H9 (cell line): ENCODE data around the gene TRAF3. TPM values are rescaled to one million over a fixed set of nuclear protein-coding genes. Genes with fewer than 3 reads are reported as not detected.
"Not testable (repeated sequence)": the region's sequence is repeated elsewhere in the genome, so short reads cannot be mapped to it uniquely, and the experiment has no call there.

Source experiments
- DNase-seq: peaks from one replicate; pipeline ENCODE4 v3.0.0-alpha.2; 2017
- H2AFZ ChIP-seq: one replicate; pipeline ENCODE4 v1.6.1; 2013; ENCODE audit warnings: mild to moderate bottlenecking, low read length, control low read depth, moderate library complexity
- H2AK5ac ChIP-seq: 2 replicates; pipeline ENCODE4 v1.6.1; 2013; ENCODE audit warnings: low read length, control low read depth, mixed read lengths; ENCODE audit not compliant: insufficient read length
- H2BK120ac ChIP-seq: one replicate; pipeline ENCODE4 v1.6.1; 2013; ENCODE audit warnings: low read depth, mild to moderate bottlenecking, low read length, control low read depth, inconsistent platforms; ENCODE audit not compliant: poor library complexity, severe bottlenecking
- H2BK12ac ChIP-seq: 2 replicates; pipeline ENCODE4 v1.6.1; 2013; ENCODE audit warnings: low read length, control low read depth, mixed read lengths, low read depth; ENCODE audit not compliant: insufficient read length
- H2BK15ac ChIP-seq: 2 replicates; pipeline ENCODE4 v1.6.1; 2013; ENCODE audit warnings: low read depth, low read length, control low read depth
- H2BK20ac ChIP-seq: one replicate; pipeline ENCODE4 v1.6.1; 2013; ENCODE audit warnings: low read depth, mild to moderate bottlenecking, low read length, control low read depth, inconsistent platforms; ENCODE audit not compliant: poor library complexity, severe bottlenecking
- H2BK5ac ChIP-seq: 2 replicates; pipeline ENCODE4 v1.6.1; 2013; ENCODE audit warnings: low read length, control low read depth, mixed read lengths; ENCODE audit not compliant: insufficient read length
- H3K14ac ChIP-seq: 2 replicates; pipeline ENCODE4 v1.6.1; 2013; ENCODE audit warnings: low read length, control low read depth; ENCODE audit not compliant: insufficient read depth
- H3K18ac ChIP-seq: 2 replicates; pipeline ENCODE4 v1.6.1; 2013; ENCODE audit warnings: low read depth, mild to moderate bottlenecking, mixed read lengths, low read length, control low read depth; ENCODE audit not compliant: insufficient read length
- H3K23ac ChIP-seq: 2 replicates; pipeline ENCODE4 v1.6.1; 2013; ENCODE audit warnings: low read length, control low read depth, mixed read lengths, low read depth; ENCODE audit not compliant: insufficient read length
- H3K23me2 ChIP-seq: 2 replicates; pipeline ENCODE4 v1.6.1; 2013; ENCODE audit warnings: low read depth, mild to moderate bottlenecking, mixed read lengths, low read length, control low read depth; ENCODE audit not compliant: insufficient read length, poor library complexity, severe bottlenecking
- H3K27ac ChIP-seq: 2 replicates; pipeline ENCODE4 v1.5.1; 2013; ENCODE audit warnings: low read length, control low read depth, mixed read lengths, low read depth; ENCODE audit not compliant: insufficient read length
- H3K27me3 ChIP-seq: 2 replicates; pipeline ENCODE4 v1.6.1; 2013; ENCODE audit warnings: low read length, control low read depth, inconsistent platforms; ENCODE audit not compliant: insufficient read depth
- H3K4ac ChIP-seq: 2 replicates; pipeline ENCODE4 v1.6.1; 2013; ENCODE audit warnings: low read depth, mild to moderate bottlenecking, control low read depth, inconsistent platforms, low read length, moderate library complexity
- H3K4me1 ChIP-seq: 2 replicates; pipeline ENCODE4 v1.6.1; 2013; ENCODE audit warnings: low read length, control low read depth, inconsistent platforms; ENCODE audit not compliant: insufficient read depth
- H3K4me2 ChIP-seq: 2 replicates; pipeline ENCODE4 v1.6.1; 2013; ENCODE audit warnings: low read length, control low read depth, mixed read lengths; ENCODE audit not compliant: insufficient read length, insufficient read depth
- H3K56ac ChIP-seq: 2 replicates; pipeline ENCODE4 v1.6.1; 2013; ENCODE audit warnings: low read depth, mild to moderate bottlenecking, mixed read lengths, low read length, control low read depth; ENCODE audit not compliant: insufficient read length
- H3K79me1 ChIP-seq: 2 replicates; pipeline ENCODE4 v1.6.1; 2013; ENCODE audit warnings: low read depth, mild to moderate bottlenecking, moderate library complexity, low read length, control low read depth, inconsistent platforms; ENCODE audit not compliant: insufficient read depth, poor library complexity, severe bottlenecking
- H3K79me2 ChIP-seq: 2 replicates; pipeline ENCODE4 v1.6.1; 2013; ENCODE audit warnings: low read length, control low read depth, inconsistent platforms; ENCODE audit not compliant: insufficient read depth
- H3K9ac ChIP-seq: 2 replicates; pipeline ENCODE4 v1.6.1; 2013; ENCODE audit warnings: low read length, control low read depth, mixed read lengths; ENCODE audit not compliant: insufficient read length; ENCODE audit errors: extremely low read depth
- H3K9me3 ChIP-seq: one replicate; pipeline ENCODE4 v1.6.1; 2013; ENCODE audit warnings: low read depth, low read length, inconsistent platforms; ENCODE audit not compliant: control insufficient read depth
- H3T11ph ChIP-seq: one replicate; pipeline ENCODE4 v1.6.1; 2013; ENCODE audit warnings: mild to moderate bottlenecking, low read length, control low read depth, inconsistent platforms
- H4K20me1 ChIP-seq: one replicate; pipeline ENCODE4 v1.6.1; 2013; ENCODE audit not compliant: control insufficient read depth, insufficient read length, insufficient read depth
- H4K5ac ChIP-seq: 2 replicates; pipeline ENCODE4 v1.6.1; 2013; ENCODE audit warnings: low read depth, mild to moderate bottlenecking, mixed read lengths, low read length, control low read depth; ENCODE audit not compliant: insufficient read length
- H4K8ac ChIP-seq: replicated peaks from 2 replicates; pipeline ENCODE4 v1.6.1; 2013; ENCODE audit warnings: low read length, control low read depth, mixed read lengths, low read depth; ENCODE audit not compliant: insufficient read length
- H4K91ac ChIP-seq: 2 replicates; pipeline ENCODE4 v1.6.1; 2013; ENCODE audit warnings: low read depth, mild to moderate bottlenecking, moderate library complexity, mixed read lengths, low read length, control low read depth; ENCODE audit not compliant: insufficient read length
- H3K27ac Mint-ChIP-seq, 3 experiments: 2 replicates in 2 of 3; 3 replicates in 1 of 3; pipeline ENCODE4 v1.8.0; 2020 to 2021; ENCODE audit warnings: mixed read lengths in 3 of 3, mild to moderate bottlenecking in 1 of 3, moderate library complexity in 1 of 3
- H3K27me3 Mint-ChIP-seq: 2 replicates; pipeline ENCODE4 v1.8.0; 2021; ENCODE audit warnings: low read depth, mild to moderate bottlenecking, moderate library complexity, mixed read lengths
- H3K36me3 Mint-ChIP-seq, 3 experiments: 2 replicates in 2 of 3; 3 replicates in 1 of 3; pipeline ENCODE4 v1.8.0; 2020 to 2021; ENCODE audit warnings: low read depth in 3 of 3, mixed read lengths in 3 of 3; ENCODE audit not compliant: insufficient read depth in 1 of 3
- H3K4me1 Mint-ChIP-seq, 2 experiments: 2 replicates each; pipeline ENCODE4 v1.8.0; 2020; ENCODE audit warnings: mixed read lengths in 2 of 2
- H3K4me3 Mint-ChIP-seq, 2 experiments: 2 replicates in 1 of 2; 3 replicates in 1 of 2; pipeline ENCODE4 v1.8.0; 2020 to 2021; ENCODE audit warnings: mild to moderate bottlenecking in 2 of 2, mixed read lengths in 2 of 2, moderate library complexity in 1 of 2
- H3K9me3 Mint-ChIP-seq, 2 experiments: 2 replicates in 1 of 2; 3 replicates in 1 of 2; pipeline ENCODE4 v1.8.0; 2020; ENCODE audit warnings: mild to moderate bottlenecking in 2 of 2, mixed read lengths in 2 of 2, moderate library complexity in 1 of 2
- CTCF ChIP-seq: fragments of 200-600 bp; sonication (generic); conservative IDR thresholded peaks from 3 replicates; pipeline ENCODE4 v1.8.0; 2021; ENCODE audit warnings: antibody characterized with exemption, mild to moderate bottlenecking
- WGBS: extraction: QIAGEN DNeasy Blood & Tissue Kit; methylation state at CpG from one replicate; pipeline ENCODE4 v1.1.7; 2013; ENCODE audit warnings: missing lambda C conversion rate, low lambda C conversion rate, mixed read lengths; ENCODE audit not compliant: insufficient read length; ENCODE audit errors: extremely low coverage; 5-methylcytosine and 5-hydroxymethylcytosine counted together
- total RNA-seq: library from RNA; stranded (reverse); gene quantifications from 2 replicates; pipeline ENCODE4 v1.2.1, GENCODE V29; 2021

TRAF3 gene
- total RNA-seq, 1 experiment from 2014 or later, result 9.6 TPM

- Mint-ChIP-seq H3K36me3 (peaks cover 14 to 17% (median 16%) of the 10 kb centered on the region in 3 experiments; a peak in 6 of 7 replicates), H3K27me3 (no peaks in the 10 kb centered on the region), H3K9me3 (peaks cover 17 to 20% of the 10 kb centered on the region in 2 experiments), H3K27ac (peak overlapping the region in 1 of 3 experiments; percentile 24; a peak in 1 of 7 replicates), H3K4me1 (peaks cover 18 to 22% of the 10 kb centered on the region in 2 experiments), H3K4me3 (no peak overlapping the region)
- TF ChIP-seq CTCF, result no peak
- no peak overlapping the region for H2BK15ac ChIP-seq
- no peak overlapping the region for H3T11ph ChIP-seq
- no peaks in the 10 kb centered on the region for H3K27me3 ChIP-seq
- no peak overlapping the region for H2AFZ ChIP-seq
- no peaks in the 10 kb centered on the region for H3K79me1 ChIP-seq
- no peaks in the 10 kb centered on the region for H3K4me1 ChIP-seq
- no peak overlapping the region for H3K4me2 ChIP-seq
- H4K8ac ChIP-seq, result no peak overlapping the region
- H2AK5ac ChIP-seq, result no peak overlapping the region
- DNase-seq, result no peak
- no peak overlapping the region for H2BK12ac ChIP-seq
- H3K9ac ChIP-seq, result no peak overlapping the region
- no peak overlapping the region for H3K18ac ChIP-seq
- H3K79me2 ChIP-seq, result no peaks in the 10 kb centered on the region
- H2BK120ac ChIP-seq, result no peak overlapping the region
- no peak overlapping the region for H3K4ac ChIP-seq
- WGBS, result no CpG with 5 or more reads among the region's 3 CpGs
- H3K23me2 ChIP-seq, result no peaks in the 10 kb centered on the region
- no peaks in the 10 kb centered on the region for H4K20me1 ChIP-seq
- no peak overlapping the region for H3K14ac ChIP-seq
- H2BK5ac ChIP-seq, result no peak overlapping the region
- H3K23ac ChIP-seq, result no peak overlapping the region
- no peak overlapping the region for H3K27ac ChIP-seq
- no peak overlapping the region for H4K5ac ChIP-seq
- no peaks in the 10 kb centered on the region for H3K9me3 ChIP-seq
- no peak overlapping the region for H4K91ac ChIP-seq
- H3K56ac ChIP-seq, result no peak overlapping the region
- H2BK20ac ChIP-seq, result no peak overlapping the region
Observed at GRCh38 chr14:102863381-102863780, 86.1 kb downstream of the TRAF3 start.

- H3K9ac ChIP-seq, H2BK12ac ChIP-seq, H3K27ac ChIP-seq, H3K27me3 ChIP-seq, H2BK15ac ChIP-seq, H3K9me3 Mint-ChIP-seq, H4K20me1 ChIP-seq, H3T11ph ChIP-seq, H2BK5ac ChIP-seq, H3K27me3 Mint-ChIP-seq, H3K4me3 Mint-ChIP-seq, H3K4ac ChIP-seq, H3K79me1 ChIP-seq, H2BK120ac ChIP-seq, H2BK20ac ChIP-seq, H2AFZ ChIP-seq, H3K14ac ChIP-seq, H3K23me2 ChIP-seq, H4K5ac ChIP-seq, H3K18ac ChIP-seq, H3K9me3 ChIP-seq, H4K91ac ChIP-seq, H3K4me2 ChIP-seq, H3K79me2 ChIP-seq, H3K4me1 ChIP-seq, H3K23ac ChIP-seq, H3K56ac ChIP-seq, DNase-seq, H3K27ac Mint-ChIP-seq, H2AK5ac ChIP-seq, H4K8ac ChIP-seq, H3K36me3 Mint-ChIP-seq: not testable (repeated sequence)
- peaks cover 6 to 11% of the 10 kb centered on the region in 2 experiments for H3K4me1 Mint-ChIP-seq
- WGBS, result no CpG with 5 or more reads among the region's 4 CpGs
Observed at GRCh38 chr14:102865916-102866315, 88.7 kb downstream of the TRAF3 start.
